ENCODE data around the gene STAB1. TPM values are rescaled to one million over a fixed set of nuclear protein-coding genes. Genes with fewer than 3 reads are reported as not detected.
A peak's percentile ranks its signal among the peaks of the same experiment; 100 is the strongest.

Gene STAB1
- total RNA-seq, 1 experiment from 2014 or later: not detected

GRCh38 chr3:52530918-52531826, 36.0 kb downstream of the STAB1 start:
- Histone ChIP-seq H2AFZ (ENCODE audit: low read length) (no peak overlapping the region), H3K27me3 (ENCODE audit: low read length) (no peaks in the 10 kb centered on the region), H3K9me2 (replicated peaks; ENCODE audit: insufficient read depth, low read length) (no peaks in the 10 kb centered on the region), H3K4me3 (ENCODE audit: low read length) (no peak overlapping the region), H3K9me3 (ENCODE audit: low read length) (no peaks in the 10 kb centered on the region), H3K79me2 (ENCODE audit: low read length) (peaks cover 33% of the 10 kb centered on the region), H4K20me1 (ENCODE audit: insufficient read depth, low read depth, low read length) (no peaks in the 10 kb centered on the region), H3K27ac (ENCODE audit: low read length) (no peak overlapping the region), H3K9ac (ENCODE audit: low read length) (no peak overlapping the region), H3K36me3 (ENCODE audit: insufficient read depth, low read length) (no peaks in the 10 kb centered on the region), H3K4me2 (ENCODE audit: low read depth, low read length, poor library complexity, severe bottlenecking) (no peak overlapping the region), H3K4me1 (ENCODE audit: low read length) (peaks cover 26% of the 10 kb centered on the region)
- DNase-seq: no peak

GRCh38 chr3:52531860-52532516, 36.9 kb downstream of the STAB1 start:
- Histone ChIP-seq H3K27me3 (ENCODE audit: low read length) (no peaks in the 10 kb centered on the region), H3K27ac (ENCODE audit: low read length) (0 out of 2 replicates have a peak overlapping the region, but pooled peaks have one; percentile 50), H3K9me2 (replicated peaks; ENCODE audit: insufficient read depth, low read length) (no peaks in the 10 kb centered on the region), H3K79me2 (ENCODE audit: low read length) (peaks cover 38% of the 10 kb centered on the region), H4K20me1 (ENCODE audit: insufficient read depth, low read depth, low read length) (peaks cover 2% of the 10 kb centered on the region; the same call in 1 of the 2 replicates), H2AFZ (ENCODE audit: low read length) (no peak overlapping the region), H3K4me2 (ENCODE audit: low read depth, low read length, poor library complexity, severe bottlenecking) (peak overlapping the region; percentile 70), H3K9me3 (ENCODE audit: low read length) (no peaks in the 10 kb centered on the region), H3K4me1 (ENCODE audit: low read length) (peaks cover 26% of the 10 kb centered on the region), H3K9ac (ENCODE audit: low read length) (peak overlapping the region; percentile 84), H3K36me3 (ENCODE audit: insufficient read depth, low read length) (no peaks in the 10 kb centered on the region), H3K4me3 (ENCODE audit: low read length) (peak overlapping the region; percentile 74)
- no peak for DNase-seq

GRCh38 chr3:52532517-52532837, 37.3 kb downstream of the STAB1 start:
- Histone ChIP-seq H3K9ac (ENCODE audit: low read length) (peak overlapping the region; percentile 84), H3K27me3 (ENCODE audit: low read length) (no peaks in the 10 kb centered on the region), H3K27ac (ENCODE audit: low read length) (peak overlapping the region; percentile 50), H3K9me2 (replicated peaks; ENCODE audit: insufficient read depth, low read length) (no peaks in the 10 kb centered on the region), H2AFZ (ENCODE audit: low read length) (no peak overlapping the region), H3K36me3 (ENCODE audit: insufficient read depth, low read length) (no peaks in the 10 kb centered on the region), H3K4me2 (ENCODE audit: low read depth, low read length, poor library complexity, severe bottlenecking) (peak overlapping the region; percentile 70), H4K20me1 (ENCODE audit: insufficient read depth, low read depth, low read length) (peaks cover 6% of the 10 kb centered on the region; the same call in 1 of the 2 replicates), H3K4me1 (ENCODE audit: low read length) (peaks cover 28% of the 10 kb centered on the region), H3K9me3 (ENCODE audit: low read length) (no peaks in the 10 kb centered on the region), H3K4me3 (ENCODE audit: low read length) (peak overlapping the region; percentile 74), H3K79me2 (ENCODE audit: low read length) (peaks cover 43% of the 10 kb centered on the region)
- peak; percentile 75 for DNase-seq

- H3K36me3 ChIP-seq (ENCODE audit: insufficient read depth, low read length): no peaks in the 10 kb centered on the region
- H3K9me2 ChIP-seq (replicated peaks; ENCODE audit: insufficient read depth, low read length): no peaks in the 10 kb centered on the region
- H2AFZ ChIP-seq (ENCODE audit: low read length): no peak overlapping the region
- peaks cover 49% of the 10 kb centered on the region for H3K79me2 ChIP-seq (ENCODE audit: low read length)
- H3K27ac ChIP-seq (ENCODE audit: low read length): peak overlapping the region; percentile 50
- peak overlapping the region; percentile 70 for H3K4me2 ChIP-seq (ENCODE audit: low read depth, low read length, poor library complexity, severe bottlenecking)
- no peaks in the 10 kb centered on the region for H3K27me3 ChIP-seq (ENCODE audit: low read length)
- H3K9me3 ChIP-seq (ENCODE audit: low read length): no peaks in the 10 kb centered on the region
- H3K4me3 ChIP-seq (ENCODE audit: low read length): peak overlapping the region; percentile 74
- peaks cover 12% of the 10 kb centered on the region; the same call in 1 of the 2 replicates for H4K20me1 ChIP-seq (ENCODE audit: insufficient read depth, low read depth, low read length)
- H3K4me1 ChIP-seq (ENCODE audit: low read length): peaks cover 34% of the 10 kb centered on the region
- H3K9ac ChIP-seq (ENCODE audit: low read length): peak overlapping the region; percentile 84
- DNase-seq: peak; percentile 55
These were observed 37.9 kb downstream of the STAB1 start for GRCh38 chr3:52532838-52533622.

GRCh38 chr3:52533623-52534280, 38.6 kb downstream of the STAB1 start, which contains the start of gene NT5DC2:
TSS of gene NT5DC2 (minus strand) at chr3:52533857. CDS start at chr3:52533737, 120 bp downstream.
- Histone ChIP-seq H2AFZ (ENCODE audit: low read length) (no peak within 1 kb of the TSS), H3K79me2 (ENCODE audit: low read length) (peaks cover 56% of the 10 kb centered on the region)

GRCh38 chr3:52534281-52535183, 39.4 kb downstream of the STAB1 start:
- Histone ChIP-seq H3K4me3 (ENCODE audit: low read length) (peak overlapping the region; percentile 73), H3K36me3 (ENCODE audit: insufficient read depth, low read length) (no peaks in the 10 kb centered on the region), H3K27me3 (ENCODE audit: low read length) (no peaks in the 10 kb centered on the region), H2AFZ (ENCODE audit: low read length) (no peak overlapping the region), H3K9me3 (ENCODE audit: low read length) (no peaks in the 10 kb centered on the region), H4K20me1 (ENCODE audit: insufficient read depth, low read depth, low read length) (peaks cover 13% of the 10 kb centered on the region; the same call in 1 of the 2 replicates), H3K27ac (ENCODE audit: low read length) (no peak overlapping the region), H3K4me1 (ENCODE audit: low read length) (peaks cover 46% of the 10 kb centered on the region), H3K79me2 (ENCODE audit: low read length) (peaks cover 63% of the 10 kb centered on the region), H3K4me2 (ENCODE audit: low read depth, low read length, poor library complexity, severe bottlenecking) (peak overlapping the region; percentile 65), H3K9me2 (replicated peaks; ENCODE audit: insufficient read depth, low read length) (no peaks in the 10 kb centered on the region), H3K9ac (ENCODE audit: low read length) (peak overlapping the region; percentile 77)
- DNase-seq: no peak

More at GRCh38 chr3:52533623-52534280, 38.6 kb downstream of the STAB1 start, which contains the start of gene NT5DC2:
- no peaks in the 10 kb centered on the region for H3K36me3 ChIP-seq (ENCODE audit: insufficient read depth, low read length)
- peak within 1 kb of the TSS; percentile 84 for H3K9ac ChIP-seq (ENCODE audit: low read length)
- H4K20me1 ChIP-seq (ENCODE audit: insufficient read depth, low read depth, low read length): peaks cover 13% of the 10 kb centered on the region; the same call in 1 of the 2 replicates
- peak within 1 kb of the TSS; percentile 50 for H3K27ac ChIP-seq (ENCODE audit: low read length)
- no peaks in the 10 kb centered on the region for H3K27me3 ChIP-seq (ENCODE audit: low read length)
- H3K9me2 ChIP-seq (replicated peaks; ENCODE audit: insufficient read depth, low read length): no peaks in the 10 kb centered on the region
- H3K4me3 ChIP-seq (ENCODE audit: low read length): peak within 1 kb of the TSS; percentile 74
- H3K4me1 ChIP-seq (ENCODE audit: low read length): peaks cover 41% of the 10 kb centered on the region
- H3K9me3 ChIP-seq (ENCODE audit: low read length): no peaks in the 10 kb centered on the region
- H3K4me2 ChIP-seq (ENCODE audit: low read depth, low read length, poor library complexity, severe bottlenecking): peak within 1 kb of the TSS; percentile 70
- peak; percentile 87 for DNase-seq
